ENCODE results near the gene MORF4L1.
A peak's percentile ranks its signal among the peaks of the same experiment; 100 is the strongest.
"Not testable (repeated sequence)": the region's sequence is repeated elsewhere in the genome, so short reads cannot be mapped to it uniquely, and the experiment has no call there.

MORF4L1 gene

DNA sequence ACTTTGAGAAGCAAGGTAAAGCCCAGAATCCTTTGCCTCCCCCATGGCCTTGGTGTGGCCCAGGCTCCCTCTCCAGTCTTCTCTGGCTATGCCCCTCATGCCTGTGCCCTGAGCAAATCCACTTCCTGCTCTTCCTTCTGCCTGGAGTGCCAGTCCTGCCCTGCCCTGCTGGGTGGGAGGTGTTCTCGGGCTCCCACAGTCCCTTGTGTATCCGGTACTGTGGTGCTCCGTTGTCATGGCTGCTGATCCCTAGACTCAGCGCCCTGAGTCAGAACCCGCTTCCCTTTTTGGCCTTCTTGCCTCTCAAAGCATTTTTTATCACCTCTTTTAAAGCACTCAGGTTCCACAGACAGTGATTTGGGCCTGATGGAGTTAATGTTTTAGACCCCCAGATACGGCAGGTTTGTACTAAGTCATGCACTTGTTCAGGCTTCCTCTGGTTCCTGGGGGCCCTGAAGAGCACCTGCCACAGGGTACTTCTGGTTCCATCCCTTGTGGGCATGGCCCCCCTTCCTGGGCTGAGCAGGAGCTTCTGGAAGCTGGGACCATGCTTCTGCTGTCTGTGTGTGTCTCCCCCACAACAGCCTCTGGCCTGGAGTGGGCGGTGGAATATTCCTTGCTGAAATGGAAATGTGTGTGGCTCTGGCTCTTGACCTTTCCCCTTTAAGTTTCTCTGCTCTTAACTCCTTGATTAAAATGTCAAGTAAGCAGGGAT, 31.9 kb upstream of the MORF4L1 start:
- H3K4me1 ChIP-seq (ENCODE audit: control insufficient read depth, insufficient read depth, low read length) = no peaks in the 10 kb centered on the region

DNA sequence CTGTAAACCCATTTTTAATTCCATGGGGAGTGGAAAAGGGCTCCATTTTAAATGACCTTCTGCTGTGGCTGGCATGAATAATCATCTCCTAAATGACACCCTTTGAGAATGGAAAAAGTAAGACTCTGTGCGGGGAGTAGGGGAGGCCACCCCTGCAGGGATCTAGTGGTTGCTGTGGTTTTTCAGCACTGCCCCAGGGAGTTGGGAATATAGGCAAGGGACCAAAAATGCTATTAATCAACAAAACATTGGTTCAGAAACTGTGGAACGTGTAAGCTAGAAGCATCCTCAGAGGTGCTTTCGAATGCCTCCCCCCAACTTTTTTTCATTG, 31.3 kb upstream of the MORF4L1 start:
- Histone ChIP-seq H3K9ac (ENCODE audit: low read depth, low read length) (no peak overlapping the region), H3K4me3 (ENCODE audit: low read depth, low read length) (no peak overlapping the region), H3K27ac (ENCODE audit: low read depth, low read length) (no peak overlapping the region)

More for the DNA sequence above, 31.9 kb upstream of the MORF4L1 start:
- no peak overlapping the region for H3K4me3 ChIP-seq (ENCODE audit: low read depth, low read length)
- H3K27ac ChIP-seq (ENCODE audit: low read depth, low read length) = no peak overlapping the region
- no peak overlapping the region for H3K9ac ChIP-seq (ENCODE audit: low read depth, low read length)
- no peaks in the 10 kb centered on the region for H3K36me3 ChIP-seq (ENCODE audit: control insufficient read depth, insufficient read depth, low read length)
- H3K27me3 ChIP-seq (ENCODE audit: control insufficient read depth, insufficient read depth, low read length) = no peaks in the 10 kb centered on the region
- no peaks in the 10 kb centered on the region for H3K9me3 ChIP-seq (ENCODE audit: control insufficient read depth, insufficient read depth, low read length)

DNA sequence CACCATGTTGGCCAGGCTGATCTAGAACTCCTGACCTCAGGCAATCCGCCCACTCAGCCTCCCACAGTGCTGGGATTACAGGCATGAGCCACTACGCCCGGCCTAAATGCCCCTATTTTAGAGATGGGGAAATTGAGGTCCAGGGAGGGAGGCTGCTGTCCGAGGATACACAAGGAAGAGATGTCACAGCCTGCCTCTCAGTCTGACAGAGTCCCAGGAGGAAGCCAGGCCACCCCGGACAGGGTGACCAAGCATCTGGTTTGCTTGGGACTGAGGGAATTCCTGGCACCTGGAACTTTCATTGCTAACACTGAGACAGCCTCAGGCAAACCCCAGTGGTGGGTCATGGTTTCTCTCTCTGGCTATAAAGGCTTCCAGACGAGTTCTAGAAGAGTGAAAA, 30.8 kb upstream of the MORF4L1 start:
- no peak overlapping the region for H3K27ac ChIP-seq (ENCODE audit: low read depth, low read length)
- H3K4me3 ChIP-seq (ENCODE audit: low read depth, low read length) = no peak overlapping the region
- no peaks in the 10 kb centered on the region for H3K36me3 ChIP-seq (ENCODE audit: control insufficient read depth, insufficient read depth, low read length)
- no peaks in the 10 kb centered on the region for H3K9me3 ChIP-seq (ENCODE audit: control insufficient read depth, insufficient read depth, low read length)
- no peaks in the 10 kb centered on the region for H3K4me1 ChIP-seq (ENCODE audit: control insufficient read depth, insufficient read depth, low read length)
- no peak overlapping the region for H3K9ac ChIP-seq (ENCODE audit: low read depth, low read length)
- H3K27me3 ChIP-seq (ENCODE audit: control insufficient read depth, insufficient read depth, low read length) = no peaks in the 10 kb centered on the region

More for the DNA sequence above, 31.3 kb upstream of the MORF4L1 start:
- no peaks in the 10 kb centered on the region for H3K36me3 ChIP-seq (ENCODE audit: control insufficient read depth, insufficient read depth, low read length)
- no peaks in the 10 kb centered on the region for H3K4me1 ChIP-seq (ENCODE audit: control insufficient read depth, insufficient read depth, low read length)
- H3K27me3 ChIP-seq (ENCODE audit: control insufficient read depth, insufficient read depth, low read length) = no peaks in the 10 kb centered on the region
- H3K9me3 ChIP-seq (ENCODE audit: control insufficient read depth, insufficient read depth, low read length) = no peaks in the 10 kb centered on the region

DNA sequence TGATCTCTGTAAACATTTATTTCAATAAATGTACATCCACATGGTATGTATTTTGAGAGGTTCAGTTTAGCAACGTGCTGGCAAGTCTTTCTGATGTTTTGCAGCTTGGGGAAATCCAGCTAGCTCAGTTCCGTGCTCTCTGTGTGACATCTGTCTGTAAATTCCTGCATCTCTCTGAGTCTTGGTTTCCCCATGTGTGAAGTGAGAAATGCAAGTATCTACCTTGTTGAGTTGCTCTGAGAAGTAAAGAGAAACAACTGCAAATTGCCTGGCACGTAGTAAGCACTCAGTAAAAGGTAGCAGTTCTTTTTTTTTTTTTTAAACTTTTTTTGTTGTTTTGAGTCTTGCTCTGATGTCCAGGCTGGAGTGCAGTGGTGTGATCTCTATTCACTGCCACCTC, 30.2 kb upstream of the MORF4L1 start:
- H3K4me3 ChIP-seq (ENCODE audit: low read depth, low read length) = no peak overlapping the region
- no peak overlapping the region for H3K9ac ChIP-seq (ENCODE audit: low read depth, low read length)
- no peaks in the 10 kb centered on the region for H3K9me3 ChIP-seq (ENCODE audit: control insufficient read depth, insufficient read depth, low read length)
- no peak overlapping the region for H3K27ac ChIP-seq (ENCODE audit: low read depth, low read length)
- H3K36me3 ChIP-seq (ENCODE audit: control insufficient read depth, insufficient read depth, low read length) = no peaks in the 10 kb centered on the region
- no peaks in the 10 kb centered on the region for H3K4me1 ChIP-seq (ENCODE audit: control insufficient read depth, insufficient read depth, low read length)
- H3K27me3 ChIP-seq (ENCODE audit: control insufficient read depth, insufficient read depth, low read length) = no peaks in the 10 kb centered on the region

DNA sequence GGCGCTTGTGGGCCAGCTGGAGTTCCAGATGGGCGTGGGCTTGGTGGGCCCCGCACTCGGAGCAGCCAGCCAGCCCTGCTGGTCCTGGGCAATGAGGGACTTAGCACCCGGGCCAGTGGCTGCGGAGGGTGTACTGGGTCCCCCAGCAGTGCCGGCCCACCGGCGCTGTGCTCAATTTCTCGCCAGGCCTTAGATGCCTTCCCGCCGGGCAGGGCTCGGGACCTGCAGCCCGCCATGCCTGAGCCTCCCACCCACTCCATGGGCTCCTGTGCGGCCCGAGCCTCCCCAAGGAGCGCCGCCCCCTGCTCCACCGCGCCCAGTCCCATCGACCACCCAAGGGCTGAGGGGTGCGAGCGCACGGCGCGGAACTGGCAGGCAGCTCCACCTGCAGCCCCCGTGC, 25.8 kb upstream of the MORF4L1 start:
- not testable (repeated sequence) for H3K36me3 ChIP-seq (ENCODE audit: control insufficient read depth, insufficient read depth, low read length); H3K4me3 ChIP-seq (ENCODE audit: low read depth, low read length); H3K4me1 ChIP-seq (ENCODE audit: control insufficient read depth, insufficient read depth, low read length); H3K9me3 ChIP-seq (ENCODE audit: control insufficient read depth, insufficient read depth, low read length); H3K27ac ChIP-seq (ENCODE audit: low read depth, low read length); H3K27me3 ChIP-seq (ENCODE audit: control insufficient read depth, insufficient read depth, low read length); H3K9ac ChIP-seq (ENCODE audit: low read depth, low read length)

DNA sequence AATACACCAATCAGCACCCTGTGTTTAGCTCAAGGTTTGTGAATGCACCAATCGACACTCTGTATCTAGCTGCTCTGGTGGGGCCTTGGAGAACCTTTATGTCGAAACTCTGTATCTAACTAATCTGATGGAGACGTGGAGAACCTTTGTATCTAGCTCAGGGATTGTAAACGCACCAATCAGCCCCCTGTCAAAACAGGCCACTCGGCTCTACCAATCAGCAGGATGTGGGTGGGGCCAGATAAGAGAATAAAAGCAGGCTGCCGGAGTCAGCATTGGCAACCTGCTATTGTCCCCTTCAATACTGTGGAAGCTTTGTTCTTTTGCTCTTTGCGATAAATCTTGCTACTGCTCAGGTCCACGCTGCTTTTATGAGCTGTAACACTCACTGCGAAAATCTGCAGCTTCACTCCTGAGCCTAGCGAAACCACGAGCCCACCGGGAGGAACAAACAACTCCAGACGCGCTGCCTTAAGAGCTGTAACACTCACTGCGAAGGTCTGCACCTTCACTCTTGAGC, 25.2 kb upstream of the MORF4L1 start:
- not testable (repeated sequence) for H3K36me3 ChIP-seq (ENCODE audit: control insufficient read depth, insufficient read depth, low read length); H3K9ac ChIP-seq (ENCODE audit: low read depth, low read length); H3K27ac ChIP-seq (ENCODE audit: low read depth, low read length); H3K4me3 ChIP-seq (ENCODE audit: low read depth, low read length); H3K27me3 ChIP-seq (ENCODE audit: control insufficient read depth, insufficient read depth, low read length); H3K4me1 ChIP-seq (ENCODE audit: control insufficient read depth, insufficient read depth, low read length); H3K9me3 ChIP-seq (ENCODE audit: control insufficient read depth, insufficient read depth, low read length)

DNA sequence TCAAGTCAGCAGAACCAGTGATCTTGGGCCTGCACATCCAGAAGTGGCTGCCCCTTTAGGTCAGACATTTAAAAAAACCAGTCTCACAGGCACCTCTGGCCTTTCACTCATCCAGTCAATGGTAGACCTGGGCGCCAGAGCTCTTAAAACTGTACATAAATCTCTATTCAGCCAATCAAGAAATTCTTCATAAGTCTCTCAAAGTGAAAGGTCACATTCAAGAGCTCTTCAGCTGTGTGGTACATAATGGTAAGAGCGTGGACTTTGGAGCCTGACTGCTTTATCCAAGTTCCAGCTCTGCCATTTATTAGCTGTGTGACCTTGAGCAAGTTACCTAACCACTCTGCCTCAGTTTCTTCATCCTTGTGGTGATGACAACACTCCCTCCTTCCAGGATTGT, 22.3 kb upstream of the MORF4L1 start:
- no peak overlapping the region for H3K4me3 ChIP-seq (ENCODE audit: low read depth, low read length)
- no peaks in the 10 kb centered on the region for H3K9me3 ChIP-seq (ENCODE audit: control insufficient read depth, insufficient read depth, low read length)
- no peaks in the 10 kb centered on the region for H3K36me3 ChIP-seq (ENCODE audit: control insufficient read depth, insufficient read depth, low read length)
- H3K4me1 ChIP-seq (ENCODE audit: control insufficient read depth, insufficient read depth, low read length) = peaks cover 6% of the 10 kb centered on the region; the same call in 1 of the 2 replicates
- no peak overlapping the region for H3K9ac ChIP-seq (ENCODE audit: low read depth, low read length)
- no peak overlapping the region for H3K27ac ChIP-seq (ENCODE audit: low read depth, low read length)
- no peaks in the 10 kb centered on the region for H3K27me3 ChIP-seq (ENCODE audit: control insufficient read depth, insufficient read depth, low read length)

DNA sequence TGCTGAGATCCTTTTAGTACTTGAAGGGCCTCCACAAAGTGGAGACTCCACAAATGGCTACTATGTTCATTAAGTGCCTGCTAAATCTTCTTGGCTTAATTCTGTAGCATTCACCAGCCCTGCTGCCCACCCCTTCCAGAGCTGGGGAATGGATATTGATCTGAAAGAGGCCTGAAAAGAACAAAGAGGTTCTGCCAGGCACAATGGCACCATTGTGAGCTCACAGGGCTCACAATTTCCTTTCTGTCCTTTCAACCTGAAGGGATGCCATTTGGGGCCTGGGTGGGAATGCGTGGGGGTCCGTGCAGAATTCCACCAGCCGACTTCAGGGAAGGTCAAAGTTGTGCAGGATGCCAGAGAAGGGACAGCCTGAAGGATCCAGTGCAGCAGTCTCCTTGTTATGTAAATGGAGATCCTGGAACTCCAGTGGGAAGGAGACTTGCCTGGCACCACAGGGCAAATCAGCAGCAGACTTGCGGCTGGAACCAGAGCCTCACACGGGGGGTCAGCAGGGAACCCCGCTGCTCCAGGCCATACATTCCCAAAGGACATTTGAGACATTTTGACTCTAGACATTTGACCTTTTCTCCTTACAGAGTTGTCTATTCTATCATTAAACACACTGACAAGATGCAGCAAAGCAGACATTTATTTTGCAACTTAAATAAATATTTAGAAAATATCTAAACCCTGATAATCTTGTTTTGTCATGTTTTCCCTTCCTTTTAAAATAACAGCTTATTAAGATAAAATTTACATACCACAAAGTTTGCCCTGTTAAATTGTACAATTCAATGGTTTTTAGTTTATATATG, 21.5 kb upstream of the MORF4L1 start:
- Histone ChIP-seq H3K4me1 (ENCODE audit: control insufficient read depth, insufficient read depth, low read length) (peaks cover 6% of the 10 kb centered on the region; the same call in 1 of the 2 replicates), H3K27ac (ENCODE audit: low read depth, low read length) (peak overlapping the region; percentile 46), H3K36me3 (ENCODE audit: control insufficient read depth, insufficient read depth, low read length) (no peaks in the 10 kb centered on the region), H3K4me3 (ENCODE audit: low read depth, low read length) (no peak overlapping the region), H3K27me3 (ENCODE audit: control insufficient read depth, insufficient read depth, low read length) (no peaks in the 10 kb centered on the region), H3K9me3 (ENCODE audit: control insufficient read depth, insufficient read depth, low read length) (no peaks in the 10 kb centered on the region), H3K9ac (ENCODE audit: low read depth, low read length) (no peak overlapping the region)

DNA sequence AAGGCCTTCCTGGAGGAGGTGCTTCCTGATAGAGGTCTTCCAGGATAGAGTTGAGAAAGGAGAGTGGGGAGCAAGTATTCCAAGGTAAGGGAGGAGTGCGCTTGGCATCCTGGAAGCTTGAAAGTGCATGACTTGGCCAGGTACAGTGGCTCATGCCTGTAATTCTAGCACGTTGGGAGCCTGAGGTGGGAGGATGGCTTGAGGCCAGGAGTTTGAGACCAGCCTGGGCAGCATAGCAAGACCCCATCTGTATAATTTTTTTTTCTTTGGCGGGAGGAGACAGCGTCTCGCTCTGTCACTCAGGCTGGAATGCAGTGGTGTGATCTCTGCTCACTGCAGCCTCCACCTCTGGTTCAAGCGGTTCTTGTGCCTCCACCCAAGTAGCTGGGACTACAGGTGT, 19.2 kb upstream of the MORF4L1 start:
- Histone ChIP-seq H3K27ac (ENCODE audit: low read depth, low read length) (no peak overlapping the region), H3K4me1 (ENCODE audit: control insufficient read depth, insufficient read depth, low read length) (peaks cover 6% of the 10 kb centered on the region; the same call in 1 of the 2 replicates), H3K9ac (ENCODE audit: low read depth, low read length) (no peak overlapping the region), H3K9me3 (ENCODE audit: control insufficient read depth, insufficient read depth, low read length) (no peaks in the 10 kb centered on the region), H3K36me3 (ENCODE audit: control insufficient read depth, insufficient read depth, low read length) (no peaks in the 10 kb centered on the region), H3K4me3 (ENCODE audit: low read depth, low read length) (no peak overlapping the region), H3K27me3 (ENCODE audit: control insufficient read depth, insufficient read depth, low read length) (no peaks in the 10 kb centered on the region)

DNA sequence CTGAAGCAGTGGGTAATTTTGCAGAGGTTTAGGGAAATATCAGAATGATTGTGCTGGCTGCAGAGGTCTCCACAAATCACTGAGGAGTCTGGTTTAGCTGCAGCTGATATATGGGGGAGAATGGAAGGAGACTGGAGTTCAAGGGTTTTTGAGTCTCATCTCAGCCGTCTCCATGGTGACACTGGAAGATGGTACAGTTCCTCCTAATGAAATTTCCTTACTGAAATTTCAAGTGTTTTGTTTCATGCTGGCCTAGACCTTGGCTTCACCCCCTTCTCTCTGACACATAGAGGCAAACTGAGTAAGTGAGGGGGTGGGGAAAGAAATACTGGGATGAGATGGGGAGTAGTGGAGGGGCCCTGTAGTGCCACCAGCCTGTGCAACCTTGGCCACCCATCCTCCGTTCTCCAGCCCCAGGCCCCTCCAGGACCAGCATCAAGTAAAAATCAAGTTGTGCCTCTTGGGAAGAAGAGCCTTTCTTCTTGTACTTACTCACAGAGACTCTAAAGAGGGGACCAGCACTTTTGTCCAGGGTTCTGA, 17.8 kb upstream of the MORF4L1 start:
- Histone ChIP-seq H3K9me3 (ENCODE audit: control insufficient read depth, insufficient read depth, low read length) (0 out of 2 replicates have a peak, but pooled peaks cover 2% of the 10 kb centered on the region), H3K4me1 (ENCODE audit: control insufficient read depth, insufficient read depth, low read length) (peaks cover 6% of the 10 kb centered on the region; the same call in 1 of the 2 replicates), H3K36me3 (ENCODE audit: control insufficient read depth, insufficient read depth, low read length) (no peaks in the 10 kb centered on the region), H3K27me3 (ENCODE audit: control insufficient read depth, insufficient read depth, low read length) (no peaks in the 10 kb centered on the region), H3K4me3 (ENCODE audit: low read depth, low read length) (no peak overlapping the region), H3K27ac (ENCODE audit: low read depth, low read length) (no peak overlapping the region), H3K9ac (ENCODE audit: low read depth, low read length) (no peak overlapping the region)

DNA sequence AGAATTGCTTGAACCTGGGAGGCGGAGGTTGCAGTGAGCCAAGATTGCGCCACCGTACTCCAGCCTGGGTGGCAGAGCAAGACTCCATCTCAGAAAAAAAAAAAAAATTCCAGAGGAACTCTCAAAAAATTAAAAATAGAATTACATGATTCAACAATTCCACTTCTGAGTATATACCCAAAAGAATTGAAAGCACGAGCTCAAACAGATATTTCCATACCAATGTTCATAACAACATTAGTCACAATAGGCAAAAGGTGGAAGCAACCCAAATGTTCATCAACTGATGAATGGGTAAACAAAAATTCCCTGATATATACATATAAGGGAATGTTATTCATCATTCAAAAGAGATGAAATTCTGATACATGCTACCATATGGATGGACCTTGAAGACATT, 16.9 kb upstream of the MORF4L1 start:
- H3K27me3 ChIP-seq (ENCODE audit: control insufficient read depth, insufficient read depth, low read length) = no peaks in the 10 kb centered on the region
- no peak overlapping the region for H3K9ac ChIP-seq (ENCODE audit: low read depth, low read length)
- peaks cover 6% of the 10 kb centered on the region; the same call in 1 of the 2 replicates for H3K4me1 ChIP-seq (ENCODE audit: control insufficient read depth, insufficient read depth, low read length)
- 0 out of 2 replicates have a peak, but pooled peaks cover 2% of the 10 kb centered on the region for H3K9me3 ChIP-seq (ENCODE audit: control insufficient read depth, insufficient read depth, low read length)
- no peak overlapping the region for H3K4me3 ChIP-seq (ENCODE audit: low read depth, low read length)
- no peaks in the 10 kb centered on the region for H3K36me3 ChIP-seq (ENCODE audit: control insufficient read depth, insufficient read depth, low read length)
- no peak overlapping the region for H3K27ac ChIP-seq (ENCODE audit: low read depth, low read length)
